A549 (cell line): ENCODE data around the gene CA10.

ENCODE experiments used
- JUNB ChIP-seq: fragments of >200 bp; sonication (Bioruptor Twin); formaldehyde crosslinking; IDR thresholded peaks from 2 replicates; pipeline ENCODE4 v1.6.1; 2016
- TF ChIP-seq, protein P1 (sequence below): fragments of >200 bp; sonication (Bioruptor Twin); formaldehyde crosslinking; IDR thresholded peaks from 3 replicates; pipeline ENCODE4 v1.5.1; 2016

GRCh38 chr17:51951741-51952140 is 206.8 kb downstream of the CA10 start:
- no peak for TF ChIP-seq JUNB
- TF ChIP-seq, protein P1, sequence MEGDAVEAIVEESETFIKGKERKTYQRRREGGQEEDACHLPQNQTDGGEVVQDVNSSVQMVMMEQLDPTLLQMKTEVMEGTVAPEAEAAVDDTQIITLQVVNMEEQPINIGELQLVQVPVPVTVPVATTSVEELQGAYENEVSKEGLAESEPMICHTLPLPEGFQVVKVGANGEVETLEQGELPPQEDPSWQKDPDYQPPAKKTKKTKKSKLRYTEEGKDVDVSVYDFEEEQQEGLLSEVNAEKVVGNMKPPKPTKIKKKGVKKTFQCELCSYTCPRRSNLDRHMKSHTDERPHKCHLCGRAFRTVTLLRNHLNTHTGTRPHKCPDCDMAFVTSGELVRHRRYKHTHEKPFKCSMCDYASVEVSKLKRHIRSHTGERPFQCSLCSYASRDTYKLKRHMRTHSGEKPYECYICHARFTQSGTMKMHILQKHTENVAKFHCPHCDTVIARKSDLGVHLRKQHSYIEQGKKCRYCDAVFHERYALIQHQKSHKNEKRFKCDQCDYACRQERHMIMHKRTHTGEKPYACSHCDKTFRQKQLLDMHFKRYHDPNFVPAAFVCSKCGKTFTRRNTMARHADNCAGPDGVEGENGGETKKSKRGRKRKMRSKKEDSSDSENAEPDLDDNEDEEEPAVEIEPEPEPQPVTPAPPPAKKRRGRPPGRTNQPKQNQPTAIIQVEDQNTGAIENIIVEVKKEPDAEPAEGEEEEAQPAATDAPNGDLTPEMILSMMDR: no peak
